ENCODE measurements around the gene SLC2A13.
"Not testable (repeated sequence)": the region's sequence is repeated elsewhere in the genome, so short reads cannot be mapped to it uniquely, and the experiment has no call there.

SLC2A13 gene

GRCh38 chr12:39779768-39780340 lies 326.0 kb downstream of the SLC2A13 start:
- no peaks in the 10 kb centered on the region for H3K27me3 ChIP-seq (ENCODE audit: insufficient read depth, low read length)
- 97% methylated on average over 5 of the region's 5 CpGs for WGBS
- H3K9ac ChIP-seq (ENCODE audit: low read depth, low read length), result no peak overlapping the region
- no peak overlapping the region for H3K4me3 ChIP-seq (ENCODE audit: low read length)
- no peaks in the 10 kb centered on the region for H3K4me1 ChIP-seq (ENCODE audit: insufficient read depth, low read length)
- H3K36me3 ChIP-seq (ENCODE audit: insufficient read depth, low read length), result no peaks in the 10 kb centered on the region
- H3K9me3 ChIP-seq (ENCODE audit: insufficient read depth, low read depth, low read length), result no peaks in the 10 kb centered on the region
- H3K27ac ChIP-seq (ENCODE audit: low read depth, low read length), result no peak overlapping the region

- Histone ChIP-seq H3K36me3 (ENCODE audit: insufficient read depth, low read length) (no peaks in the 10 kb centered on the region), H3K4me1 (ENCODE audit: insufficient read depth, low read length) (no peaks in the 10 kb centered on the region), H3K27ac (ENCODE audit: low read depth, low read length) (no peak overlapping the region), H3K9me3 (ENCODE audit: insufficient read depth, low read depth, low read length) (no peaks in the 10 kb centered on the region), H3K27me3 (ENCODE audit: insufficient read depth, low read length) (no peaks in the 10 kb centered on the region), H3K4me3 (ENCODE audit: low read length) (no peak overlapping the region), H3K9ac (ENCODE audit: low read depth, low read length) (no peak overlapping the region)
- WGBS, result 93% methylated on average over 11 of the region's 11 CpGs
Measured at GRCh38 chr12:39777465-39777864, 328.4 kb downstream of the SLC2A13 start.

GRCh38 chr12:39773266-39773665 lies 332.6 kb downstream of the SLC2A13 start:
- H3K9ac ChIP-seq (ENCODE audit: low read depth, low read length), result no peak overlapping the region
- 95% methylated on average over 2 of the region's 2 CpGs for WGBS
- H3K27ac ChIP-seq (ENCODE audit: low read depth, low read length), result no peak overlapping the region
- H3K36me3 ChIP-seq (ENCODE audit: insufficient read depth, low read length), result no peaks in the 10 kb centered on the region
- H3K4me1 ChIP-seq (ENCODE audit: insufficient read depth, low read length), result no peaks in the 10 kb centered on the region
- H3K9me3 ChIP-seq (ENCODE audit: insufficient read depth, low read depth, low read length), result no peaks in the 10 kb centered on the region
- H3K4me3 ChIP-seq (ENCODE audit: low read length), result no peak overlapping the region
- H3K27me3 ChIP-seq (ENCODE audit: insufficient read depth, low read length), result no peaks in the 10 kb centered on the region

- Histone ChIP-seq H3K4me1 (ENCODE audit: insufficient read depth, low read length) (no peaks in the 10 kb centered on the region), H3K9me3 (ENCODE audit: insufficient read depth, low read depth, low read length) (no peaks in the 10 kb centered on the region), H3K9ac (ENCODE audit: low read depth, low read length) (no peak overlapping the region), H3K36me3 (ENCODE audit: insufficient read depth, low read length) (no peaks in the 10 kb centered on the region), H3K27me3 (ENCODE audit: insufficient read depth, low read length) (no peaks in the 10 kb centered on the region), H3K27ac (ENCODE audit: low read depth, low read length) (no peak overlapping the region), H3K4me3 (ENCODE audit: low read length) (no peak overlapping the region)
- 90% methylated on average over 2 of the region's 3 CpGs for WGBS
Measured at GRCh38 chr12:39772821-39773259, 333.0 kb downstream of the SLC2A13 start.

- no peaks in the 10 kb centered on the region for H3K27me3 ChIP-seq (ENCODE audit: insufficient read depth, low read length)
- WGBS, result 91% methylated on average over 1 of the region's 1 CpG
Measured at GRCh38 chr12:39771456-39771855, 334.4 kb downstream of the SLC2A13 start.

GRCh38 chr12:39764944-39765560 lies 340.8 kb downstream of the SLC2A13 start:
- H3K27me3 ChIP-seq (ENCODE audit: insufficient read depth, low read length), result no peaks in the 10 kb centered on the region
- no peaks in the 10 kb centered on the region for H3K9me3 ChIP-seq (ENCODE audit: insufficient read depth, low read depth, low read length)
- peaks cover 23% of the 10 kb centered on the region for H3K4me1 ChIP-seq (ENCODE audit: insufficient read depth, low read length)
- H3K36me3 ChIP-seq (ENCODE audit: insufficient read depth, low read length), result no peaks in the 10 kb centered on the region
- no peak overlapping the region for H3K4me3 ChIP-seq (ENCODE audit: low read length)
- WGBS, result 77% methylated on average over 3 of the region's 3 CpGs
- H3K27ac ChIP-seq (ENCODE audit: low read depth, low read length), result no peak overlapping the region
- H3K9ac ChIP-seq (ENCODE audit: low read depth, low read length), result no peak overlapping the region

More at GRCh38 chr12:39771456-39771855, 334.4 kb downstream of the SLC2A13 start:
- H3K9me3 ChIP-seq (ENCODE audit: insufficient read depth, low read depth, low read length), result no peaks in the 10 kb centered on the region
- no peak overlapping the region for H3K4me3 ChIP-seq (ENCODE audit: low read length)
- no peak overlapping the region for H3K9ac ChIP-seq (ENCODE audit: low read depth, low read length)
- no peak overlapping the region for H3K27ac ChIP-seq (ENCODE audit: low read depth, low read length)
- no peaks in the 10 kb centered on the region for H3K36me3 ChIP-seq (ENCODE audit: insufficient read depth, low read length)
- no peaks in the 10 kb centered on the region for H3K4me1 ChIP-seq (ENCODE audit: insufficient read depth, low read length)

GRCh38 chr12:39763890-39764169 lies 342.1 kb downstream of the SLC2A13 start:
- 0 out of 2 replicates have a peak overlapping the region, but pooled peaks have one; percentile 7 for H3K27ac ChIP-seq (ENCODE audit: low read depth, low read length)
- WGBS, result 85% methylated on average over 2 of the region's 2 CpGs
- H3K4me3 ChIP-seq (ENCODE audit: low read length), result no peak overlapping the region
- H3K27me3 ChIP-seq (ENCODE audit: insufficient read depth, low read length), result no peaks in the 10 kb centered on the region
- no peaks in the 10 kb centered on the region for H3K36me3 ChIP-seq (ENCODE audit: insufficient read depth, low read length)
- H3K4me1 ChIP-seq (ENCODE audit: insufficient read depth, low read length), result peaks cover 23% of the 10 kb centered on the region
- H3K9me3 ChIP-seq (ENCODE audit: insufficient read depth, low read depth, low read length), result no peaks in the 10 kb centered on the region
- no peak overlapping the region for H3K9ac ChIP-seq (ENCODE audit: low read depth, low read length)

GRCh38 chr12:39763071-39763889 lies 342.6 kb downstream of the SLC2A13 start:
- H3K36me3 ChIP-seq (ENCODE audit: insufficient read depth, low read length), result no peaks in the 10 kb centered on the region
- H3K4me3 ChIP-seq (ENCODE audit: low read length), result no peak overlapping the region
- H3K9ac ChIP-seq (ENCODE audit: low read depth, low read length), result no peak overlapping the region
- no peaks in the 10 kb centered on the region for H3K9me3 ChIP-seq (ENCODE audit: insufficient read depth, low read depth, low read length)
- 94% methylated on average over 5 of the region's 6 CpGs for WGBS
- H3K27me3 ChIP-seq (ENCODE audit: insufficient read depth, low read length), result no peaks in the 10 kb centered on the region
- 0 out of 2 replicates have a peak overlapping the region, but pooled peaks have one; percentile 7 for H3K27ac ChIP-seq (ENCODE audit: low read depth, low read length)
- H3K4me1 ChIP-seq (ENCODE audit: insufficient read depth, low read length), result peaks cover 23% of the 10 kb centered on the region

GRCh38 chr12:39755478-39755877 lies 350.4 kb downstream of the SLC2A13 start:
- Histone ChIP-seq H3K4me3 (ENCODE audit: low read length) (no peak overlapping the region), H3K36me3 (ENCODE audit: insufficient read depth, low read length) (no peaks in the 10 kb centered on the region), H3K27ac (ENCODE audit: low read depth, low read length) (no peak overlapping the region), H3K9me3 (ENCODE audit: insufficient read depth, low read depth, low read length) (no peaks in the 10 kb centered on the region), H3K4me1 (ENCODE audit: insufficient read depth, low read length) (peaks cover 15% of the 10 kb centered on the region), H3K9ac (ENCODE audit: low read depth, low read length) (no peak overlapping the region), H3K27me3 (ENCODE audit: insufficient read depth, low read length) (no peaks in the 10 kb centered on the region)
- 88% methylated on average over 1 of the region's 2 CpGs for WGBS

GRCh38 chr12:39752482-39753137 lies 353.3 kb downstream of the SLC2A13 start:
- no peaks in the 10 kb centered on the region for H3K36me3 ChIP-seq (ENCODE audit: insufficient read depth, low read length)
- 35% methylated on average over 6 of the region's 6 CpGs for WGBS
- peak overlapping the region; percentile 73 for H3K27ac ChIP-seq (ENCODE audit: low read depth, low read length)
- H3K4me3 ChIP-seq (ENCODE audit: low read length), result no peak overlapping the region
- no peak overlapping the region for H3K9ac ChIP-seq (ENCODE audit: low read depth, low read length)
- no peaks in the 10 kb centered on the region for H3K27me3 ChIP-seq (ENCODE audit: insufficient read depth, low read length)
- H3K9me3 ChIP-seq (ENCODE audit: insufficient read depth, low read depth, low read length), result no peaks in the 10 kb centered on the region
- peaks cover 15% of the 10 kb centered on the region for H3K4me1 ChIP-seq (ENCODE audit: insufficient read depth, low read length)

GRCh38 chr12:39746151-39746550 lies 359.7 kb downstream of the SLC2A13 start:
- H3K27ac ChIP-seq (ENCODE audit: low read depth, low read length); H3K9me3 ChIP-seq (ENCODE audit: insufficient read depth, low read depth, low read length); H3K36me3 ChIP-seq (ENCODE audit: insufficient read depth, low read length); H3K27me3 ChIP-seq (ENCODE audit: insufficient read depth, low read length); H3K4me1 ChIP-seq (ENCODE audit: insufficient read depth, low read length); H3K4me3 ChIP-seq (ENCODE audit: low read length); H3K9ac ChIP-seq (ENCODE audit: low read depth, low read length): not testable (repeated sequence)
- whole genome bisulfite sequencing, result 86% methylated on average over 6 of the region's 6 CpGs
